A549 (cell line): ENCODE results near the gene COQ5.

Experiments used
- BCL3 ChIP-seq: fragments of >200 bp; sonication (Bioruptor Twin); formaldehyde crosslinking; IDR thresholded peaks from 3 replicates; pipeline ENCODE4 v1.6.1; 2016
- CTCF ChIP-seq: fragments of >200 bp; sonication (Bioruptor Twin); formaldehyde crosslinking; IDR thresholded peaks from 3 replicates; pipeline ENCODE4 v1.5.1; 2016
- MAZ ChIP-seq: fragments of 150-350 bp; IDR thresholded peaks from 2 replicates; pipeline ENCODE4 v1.6.1; 2014; ENCODE audit warnings: antibody characterized with exemption, low read depth, low read length, borderline replicate concordance
- POLR2A ChIP-seq: IDR thresholded peaks from 2 replicates; pipeline ENCODE4 v1.6.1; 2012; ENCODE audit warnings: mild to moderate bottlenecking, low read length
- POLR2AphosphoS2 ChIP-seq: conservative IDR thresholded peaks from 2 replicates; pipeline ENCODE4 v1.6.1; 2012; ENCODE audit warnings: low read length, improper control_type of control experiment, inconsistent platforms
- RAD21 ChIP-seq, 2 experiments: fragments of >200 bp in 1 of 2; sonication (Bioruptor Twin) in 1 of 2; formaldehyde crosslinking in 1 of 2; IDR thresholded peaks in 1 of 2; conservative IDR thresholded peaks in 1 of 2; 2 replicates in 1 of 2; 3 replicates in 1 of 2; pipeline ENCODE4 v1.6.1; 2012 to 2018; ENCODE audit warnings: inconsistent platforms in 1 of 2
- REST ChIP-seq: fragments of 200-600 bp; sonication (generic); IDR thresholded peaks from 2 replicates; pipeline ENCODE4 v1.6.1; 2016; ENCODE audit warnings: antibody characterized with exemption, mild to moderate bottlenecking, moderate library complexity
- SMC3 ChIP-seq: fragments of >200 bp; sonication (Bioruptor Twin); formaldehyde crosslinking; IDR thresholded peaks from 3 replicates; pipeline ENCODE4 v1.6.1; 2018; ENCODE audit warnings: inconsistent platforms
- USF2 ChIP-seq: fragments of 450-650 bp; IDR thresholded peaks from 2 replicates; pipeline ENCODE4 v1.6.1; 2014; ENCODE audit warnings: antibody characterized with exemption
- ZFP36 ChIP-seq: fragments of 450-650 bp; IDR thresholded peaks from 2 replicates; pipeline ENCODE4 v1.6.1; 2014; ENCODE audit warnings: borderline replicate concordance; ENCODE audit not compliant: partially characterized antibody

- TF ChIP-seq RAD21 (conservative IDR thresholded peaks at IDR 0.05 in 1 of 2, IDR thresholded peaks at IDR 0.05 in 1 of 2) (no peak), CTCF (no peak), SMC3 (no peak), ZFP36 (no peak), POLR2A (no peak), BCL3 (no peak), MAZ (no peak), POLR2AphosphoS2 (no peak), REST (no peak), USF2 (no peak)
Observed at GRCh38 chr12:120468325-120468820, 60.6 kb downstream of the COQ5 start.
